HUES64 (cell line): ENCODE data around the gene YBX3.

Experiments used
- H3K27ac ChIP-seq: 2 replicates; pipeline ENCODE4 v1.7.0; 2013; ENCODE audit warnings: low read depth, low read length, inconsistent platforms
- H3K27me3 ChIP-seq: 2 replicates; pipeline ENCODE4 v1.6.1; 2013; ENCODE audit warnings: mild to moderate bottlenecking, low read length; ENCODE audit not compliant: insufficient read depth
- H3K36me3 ChIP-seq: 2 replicates; pipeline ENCODE4 v1.6.1; 2013; ENCODE audit warnings: mild to moderate bottlenecking, low read length; ENCODE audit not compliant: insufficient read depth
- H3K4me1 ChIP-seq: 2 replicates; pipeline ENCODE4 v1.6.1; 2013; ENCODE audit warnings: mild to moderate bottlenecking, low read length, moderate library complexity; ENCODE audit not compliant: insufficient read depth
- H3K4me3 ChIP-seq: 2 replicates; pipeline ENCODE4 v1.5.1; 2013; ENCODE audit warnings: mild to moderate bottlenecking, low read length, moderate library complexity
- H3K9ac ChIP-seq: 2 replicates; pipeline ENCODE4 v1.6.1; 2013; ENCODE audit warnings: mild to moderate bottlenecking, low read depth, low read length
- H3K9me3 ChIP-seq: 2 replicates; pipeline ENCODE4 v1.6.1; 2013; ENCODE audit warnings: low read depth, low read length; ENCODE audit not compliant: insufficient read depth
- WGBS: fragments of 150-250, 120-280 bp; methylation state at CpG from one replicate; pipeline ENCODE4 v1.1.7; 2013; ENCODE audit warnings: missing lambda C conversion rate; 5-methylcytosine and 5-hydroxymethylcytosine counted together

The YBX3 gene

DNA sequence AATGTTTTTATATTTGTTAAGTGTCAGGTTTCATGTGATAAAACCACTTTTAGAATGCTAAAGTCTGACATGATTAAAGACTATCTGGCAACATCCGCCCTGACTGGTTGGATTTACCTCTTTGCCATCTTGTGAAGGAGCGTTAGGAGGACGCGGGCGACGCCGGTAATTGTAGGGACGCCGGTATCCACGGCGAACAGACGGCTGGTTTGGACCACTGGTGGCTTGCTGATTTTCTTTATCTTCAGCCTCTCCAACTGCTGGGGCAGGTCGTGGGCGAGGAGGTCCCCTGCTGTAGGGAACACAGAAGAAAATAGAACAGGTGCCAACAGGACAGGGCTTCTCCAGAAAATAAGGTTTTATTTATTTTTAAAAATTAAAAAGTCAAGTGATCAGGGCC, 21.3 kb downstream of the YBX3 start:
- Histone ChIP-seq H3K4me3 (no peak overlapping the region), H3K4me1 (no peaks in the 10 kb centered on the region), H3K27me3 (no peaks in the 10 kb centered on the region), H3K27ac (no peak overlapping the region), H3K9ac (no peak overlapping the region), H3K9me3 (no peaks in the 10 kb centered on the region), H3K36me3 (peaks cover 97% of the 10 kb centered on the region)
- 97% methylated on average over 14 of the region's 14 CpGs for whole genome bisulfite sequencing

- Histone ChIP-seq H3K4me3 (no peak overlapping the region), H3K9me3 (no peaks in the 10 kb centered on the region), H3K9ac (no peak overlapping the region), H3K4me1 (no peaks in the 10 kb centered on the region), H3K36me3 (peaks cover 96% of the 10 kb centered on the region), H3K27ac (no peak overlapping the region), H3K27me3 (no peaks in the 10 kb centered on the region)
- 92% methylated on average over 3 of the region's 3 CpGs for whole genome bisulfite sequencing
Measured at GRCh38 chr12:10701131-10701681, 21.9 kb downstream of the YBX3 start.

DNA sequence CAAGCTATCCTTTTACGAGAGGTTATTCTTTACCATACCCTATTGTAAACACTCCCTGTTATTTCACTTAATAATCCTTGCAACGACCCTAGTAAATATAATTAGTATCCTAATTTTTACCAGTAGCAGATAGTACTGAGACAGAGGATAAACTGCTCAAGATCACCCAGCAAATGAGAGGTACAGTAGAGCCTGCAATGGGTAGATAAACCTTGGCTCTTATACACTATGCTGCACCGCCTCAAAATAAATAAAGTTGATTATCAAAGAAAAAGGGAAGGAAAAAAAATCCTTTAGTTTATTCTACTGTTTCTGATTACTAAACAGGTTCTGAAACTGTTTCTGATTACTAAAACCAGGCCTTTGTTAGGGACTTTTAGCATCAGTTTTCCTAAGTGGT, 22.5 kb downstream of the YBX3 start:
- Histone ChIP-seq H3K9me3 (no peaks in the 10 kb centered on the region), H3K9ac (no peak overlapping the region), H3K36me3 (peaks cover 94% of the 10 kb centered on the region), H3K27ac (no peak overlapping the region), H3K27me3 (no peaks in the 10 kb centered on the region), H3K4me3 (no peak overlapping the region), H3K4me1 (no peaks in the 10 kb centered on the region)
- 86% methylated on average over 1 of the region's 3 CpGs for WGBS

DNA sequence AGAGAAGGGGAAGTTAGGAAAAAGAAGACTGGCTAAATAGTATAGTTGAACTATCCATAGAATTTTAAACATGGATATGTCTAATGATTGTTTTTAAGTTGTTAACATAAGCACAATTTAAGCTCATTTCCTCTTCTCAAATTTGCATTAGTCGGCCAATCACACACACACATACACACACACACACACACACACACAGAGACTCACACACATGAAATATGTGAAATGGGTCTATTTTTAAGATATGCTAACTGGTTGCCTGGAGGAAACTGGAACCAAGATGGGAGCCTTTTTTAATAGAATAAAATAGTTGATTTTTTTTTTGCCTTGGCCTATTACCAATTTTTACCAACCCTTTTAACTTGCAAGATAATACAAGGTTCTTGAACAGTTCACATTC, 25.3 kb downstream of the YBX3 start:
- Histone ChIP-seq H3K27me3 (no peaks in the 10 kb centered on the region), H3K4me3 (no peak overlapping the region), H3K9me3 (no peaks in the 10 kb centered on the region), H3K9ac (no peak overlapping the region), H3K27ac (no peak overlapping the region), H3K4me1 (no peaks in the 10 kb centered on the region), H3K36me3 (peaks cover 67% of the 10 kb centered on the region)
- WGBS = no CpG with 5 or more reads among the region's 1 CpG

GRCh38 chr12:10697156-10697555, 26.0 kb downstream of the YBX3 start:
- Histone ChIP-seq H3K27me3 (no peaks in the 10 kb centered on the region), H3K4me1 (no peaks in the 10 kb centered on the region), H3K9ac (no peak overlapping the region), H3K9me3 (no peaks in the 10 kb centered on the region), H3K4me3 (no peak overlapping the region), H3K27ac (no peak overlapping the region), H3K36me3 (peaks cover 60% of the 10 kb centered on the region)
- WGBS = 94% methylated on average over 2 of the region's 2 CpGs

GRCh38 chr12:10690906-10691305, 32.2 kb downstream of the YBX3 start:
- H3K27ac ChIP-seq = no peak overlapping the region
- H3K9me3 ChIP-seq = no peaks in the 10 kb centered on the region
- no peak overlapping the region for H3K4me3 ChIP-seq
- H3K4me1 ChIP-seq = no peaks in the 10 kb centered on the region
- H3K9ac ChIP-seq = no peak overlapping the region
- 0 out of 2 replicates have a peak, but pooled peaks cover 2% of the 10 kb centered on the region for H3K36me3 ChIP-seq
- 94% methylated on average over 2 of the region's 2 CpGs for WGBS
- H3K27me3 ChIP-seq = no peaks in the 10 kb centered on the region

- WGBS = 91% methylated on average over 2 of the region's 2 CpGs
- no peaks in the 10 kb centered on the region for H3K9me3 ChIP-seq
Measured at GRCh38 chr12:10689146-10689545, 34.0 kb downstream of the YBX3 start.

GRCh38 chr12:10688042-10688441, 35.1 kb downstream of the YBX3 start:
- H3K9ac ChIP-seq = no peak overlapping the region
- no peak overlapping the region for H3K4me3 ChIP-seq
- no peaks in the 10 kb centered on the region for H3K4me1 ChIP-seq
- H3K9me3 ChIP-seq = no peaks in the 10 kb centered on the region
- WGBS = 100% methylated on average over 1 of the region's 1 CpG
- H3K36me3 ChIP-seq = no peaks in the 10 kb centered on the region
- H3K27ac ChIP-seq = no peak overlapping the region
- H3K27me3 ChIP-seq = no peaks in the 10 kb centered on the region

More at GRCh38 chr12:10689146-10689545, 34.0 kb downstream of the YBX3 start:
- Histone ChIP-seq H3K9ac (no peak overlapping the region), H3K4me3 (no peak overlapping the region), H3K36me3 (no peaks in the 10 kb centered on the region), H3K27ac (no peak overlapping the region), H3K4me1 (no peaks in the 10 kb centered on the region), H3K27me3 (no peaks in the 10 kb centered on the region)

DNA sequence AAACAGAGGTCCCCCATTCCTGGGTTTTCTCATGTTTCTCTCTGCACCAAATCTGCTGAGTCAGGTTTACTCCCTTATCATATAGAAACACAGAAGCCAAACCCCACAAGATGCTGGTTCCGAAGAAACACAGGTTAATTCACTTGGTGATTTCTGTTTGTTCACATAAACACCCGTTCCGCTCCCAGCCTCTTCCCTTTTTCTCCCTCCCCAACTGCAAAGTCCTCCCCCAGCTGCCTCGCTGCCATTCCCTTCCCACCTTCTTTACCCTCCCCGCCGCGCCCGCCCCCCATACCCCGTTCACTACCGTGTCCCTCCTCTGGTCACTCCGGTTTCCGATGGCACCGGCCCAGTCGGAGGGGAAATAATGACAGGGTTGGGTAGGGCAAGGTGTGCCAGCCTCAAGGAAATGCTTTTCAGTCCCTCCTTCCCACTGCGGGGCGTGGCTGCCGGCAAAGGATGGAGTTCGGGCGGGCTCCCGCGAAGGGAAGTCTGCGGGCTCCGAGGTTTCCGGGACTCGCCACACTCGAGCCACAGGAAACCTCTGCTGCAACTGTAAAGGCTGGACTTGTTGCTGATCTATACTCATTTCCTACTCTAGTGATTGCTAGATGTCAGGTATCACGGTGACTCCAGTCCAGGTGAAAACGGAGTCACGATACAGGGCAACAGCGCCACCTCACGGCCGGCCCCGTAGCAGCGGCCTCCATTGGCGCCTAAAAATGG, 49.3 kb downstream of the YBX3 start, which contains the start of gene STYK1:
Gene STYK1 (minus strand): TSS at position 394 of the 726 bp plus-strand sequence. CDS start 39,434 bp downstream, outside the sequence.
- Histone ChIP-seq H3K4me1 (no peaks in the 10 kb centered on the region), H3K27me3 (no peaks in the 10 kb centered on the region), H3K9me3 (no peaks in the 10 kb centered on the region), H3K9ac (no peak within 1 kb of the TSS; the same call in 1 of the 2 replicates), H3K27ac (no peak within 1 kb of the TSS), H3K36me3 (no peaks in the 10 kb centered on the region), H3K4me3 (peak within 1 kb of the TSS; percentile 71)
- 2% methylated on average over 35 of the region's 35 CpGs for WGBS

GRCh38 chr12:10672231-10672868, 50.8 kb downstream of the YBX3 start:
- H3K36me3 ChIP-seq = no peaks in the 10 kb centered on the region
- H3K4me3 ChIP-seq = no peak overlapping the region

GRCh38 chr12:10669533-10669932, 53.6 kb downstream of the YBX3 start:
- Histone ChIP-seq H3K27me3 (no peaks in the 10 kb centered on the region), H3K27ac (no peak overlapping the region), H3K36me3 (no peaks in the 10 kb centered on the region), H3K9ac (no peak overlapping the region), H3K4me1 (no peaks in the 10 kb centered on the region), H3K9me3 (no peaks in the 10 kb centered on the region), H3K4me3 (no peak overlapping the region)
- no CpG with 5 or more reads among the region's 1 CpG for WGBS

More at GRCh38 chr12:10672231-10672868, 50.8 kb downstream of the YBX3 start:
- no peaks in the 10 kb centered on the region for H3K4me1 ChIP-seq
- no peaks in the 10 kb centered on the region for H3K9me3 ChIP-seq
- H3K9ac ChIP-seq = no peak overlapping the region
- H3K27ac ChIP-seq = no peak overlapping the region
- H3K27me3 ChIP-seq = no peaks in the 10 kb centered on the region
- 84% methylated on average over 15 of the region's 15 CpGs for WGBS
